OCI-LY1 (cell line): Measurements from ENCODE around the gene USP15.

Experiments
- EZH2 ChIP-seq: fragments of 200-600 bp; sonication (generic), shearing (Covaris generic); IDR thresholded peaks from 2 replicates; pipeline ENCODE4 v1.8.0; 2017; ENCODE audit warnings: borderline replicate concordance, mixed run types, mild to moderate bottlenecking, antibody characterized with exemption, low read length, moderate library complexity, mixed read lengths
- TF ChIP-seq, protein P1 (sequence below): fragments of 200-600 bp; sonication (generic), shearing (Covaris generic); IDR thresholded peaks from 2 replicates; pipeline ENCODE4 v1.5.1; 2017; ENCODE audit warnings: mild to moderate bottlenecking, antibody characterized with exemption, low read length, moderate library complexity, mixed read lengths

DNA sequence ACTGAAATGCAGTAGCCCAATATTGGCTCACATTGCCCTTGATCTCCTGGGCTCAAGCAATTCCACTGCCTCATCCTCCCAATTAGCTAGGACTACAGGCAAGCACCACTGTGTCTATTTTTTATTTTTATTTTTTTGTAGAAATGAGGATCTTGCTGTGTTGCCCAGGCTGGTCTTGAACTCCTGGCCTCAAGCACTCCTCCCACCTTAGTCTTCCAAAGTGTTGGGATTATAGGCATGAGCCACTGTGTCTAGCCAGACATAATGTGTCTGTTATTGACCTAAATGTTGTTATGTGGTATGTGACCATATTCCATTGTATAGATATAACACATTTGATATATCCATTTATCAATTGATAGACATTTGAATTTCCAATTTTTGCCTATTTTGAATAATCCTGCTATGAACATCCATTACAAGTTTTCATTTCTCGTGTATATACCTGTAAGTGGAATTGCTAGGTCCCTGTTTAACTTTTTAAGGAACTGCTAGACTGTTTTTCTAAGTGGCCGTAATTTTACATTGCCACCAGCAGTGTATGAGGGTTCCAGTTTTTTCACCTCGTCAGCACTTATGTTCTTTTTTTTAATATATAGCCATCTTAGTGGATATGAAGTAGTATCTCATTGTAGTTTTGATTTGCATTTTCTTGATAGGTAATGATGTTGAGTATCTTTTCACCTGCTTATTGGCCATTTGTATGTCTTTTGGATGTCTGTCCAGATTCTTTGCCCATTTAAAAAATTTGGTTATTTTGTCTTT is 9.4 kb downstream of the USP15 start:
- TF ChIP-seq EZH2, result no peak
- TF ChIP-seq, protein P1, sequence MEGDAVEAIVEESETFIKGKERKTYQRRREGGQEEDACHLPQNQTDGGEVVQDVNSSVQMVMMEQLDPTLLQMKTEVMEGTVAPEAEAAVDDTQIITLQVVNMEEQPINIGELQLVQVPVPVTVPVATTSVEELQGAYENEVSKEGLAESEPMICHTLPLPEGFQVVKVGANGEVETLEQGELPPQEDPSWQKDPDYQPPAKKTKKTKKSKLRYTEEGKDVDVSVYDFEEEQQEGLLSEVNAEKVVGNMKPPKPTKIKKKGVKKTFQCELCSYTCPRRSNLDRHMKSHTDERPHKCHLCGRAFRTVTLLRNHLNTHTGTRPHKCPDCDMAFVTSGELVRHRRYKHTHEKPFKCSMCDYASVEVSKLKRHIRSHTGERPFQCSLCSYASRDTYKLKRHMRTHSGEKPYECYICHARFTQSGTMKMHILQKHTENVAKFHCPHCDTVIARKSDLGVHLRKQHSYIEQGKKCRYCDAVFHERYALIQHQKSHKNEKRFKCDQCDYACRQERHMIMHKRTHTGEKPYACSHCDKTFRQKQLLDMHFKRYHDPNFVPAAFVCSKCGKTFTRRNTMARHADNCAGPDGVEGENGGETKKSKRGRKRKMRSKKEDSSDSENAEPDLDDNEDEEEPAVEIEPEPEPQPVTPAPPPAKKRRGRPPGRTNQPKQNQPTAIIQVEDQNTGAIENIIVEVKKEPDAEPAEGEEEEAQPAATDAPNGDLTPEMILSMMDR, result no peak
